ENCODE data around the gene TTLL11. TPM values are rescaled to one million over a fixed set of nuclear protein-coding genes. Genes with fewer than 3 reads are reported as not detected.

TTLL11 gene
- total RNA-seq, 1 donor = 6.2 TPM

DNA sequence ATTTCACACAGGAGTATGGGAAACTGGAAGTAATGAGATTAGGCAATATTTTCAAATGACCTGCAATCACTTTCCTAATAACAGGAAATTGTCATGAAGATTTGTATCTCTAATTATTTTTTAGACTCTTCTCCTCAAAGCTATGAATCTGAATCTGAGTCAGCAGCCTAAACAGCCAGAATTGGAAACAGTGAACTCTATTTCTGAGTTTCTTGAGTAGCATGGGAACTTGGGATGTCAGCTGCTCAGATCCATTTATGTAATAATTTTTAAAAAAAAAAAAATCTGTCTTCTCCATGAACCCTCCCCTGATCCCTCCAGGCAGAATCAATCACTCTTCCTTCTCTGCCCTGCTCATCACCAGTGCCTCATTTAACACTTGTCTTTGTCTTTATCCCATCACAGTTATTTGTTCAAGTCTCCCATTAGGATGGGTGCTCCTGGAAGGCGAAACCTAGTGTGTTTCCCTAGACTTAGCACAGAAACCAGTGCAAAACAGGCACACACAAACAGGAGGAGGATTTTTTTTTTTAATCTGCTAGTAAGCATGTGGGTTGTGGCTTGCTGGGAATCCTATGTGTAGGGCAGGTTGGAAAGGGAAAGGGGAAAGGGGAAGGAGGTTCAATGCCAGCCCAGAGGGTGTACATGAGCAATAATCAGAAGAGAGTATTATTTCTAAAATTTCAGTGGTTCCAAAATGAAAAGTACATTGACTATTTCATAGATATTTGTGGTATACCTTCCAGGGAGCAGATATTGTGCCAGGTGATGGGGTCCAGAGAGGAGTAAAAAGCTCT is 186.8 kb downstream of the TTLL11 start:
- Histone ChIP-seq H3K79me2 (ENCODE audit: insufficient read depth, low read length) (no peaks in the 10 kb centered on the region), H3K9me3 (ENCODE audit: low read depth, low read length) (no peaks in the 10 kb centered on the region), H3K36me3 (ENCODE audit: insufficient read depth, low read length) (no peaks in the 10 kb centered on the region), H4K20me1 (ENCODE audit: insufficient read depth, low read length) (no peaks in the 10 kb centered on the region), H3K4me3 (ENCODE audit: insufficient read depth, low read length) (no peak overlapping the region), H3K4me2 (ENCODE audit: insufficient read depth, low read length) (no peak overlapping the region), H3K27me3 (ENCODE audit: insufficient read depth, low read length) (no peaks in the 10 kb centered on the region), H3K4me1 (ENCODE audit: insufficient read depth, low read length) (peaks cover 29% of the 10 kb centered on the region), H2AFZ (ENCODE audit: low read length) (peak overlapping the region; percentile 7), H3K27ac (ENCODE audit: low read depth, low read length) (peak overlapping the region; percentile 57)
- DNase-seq (ENCODE audit: insufficient read length, low spot score, missing footprints) = no peak
- TF ChIP-seq, protein P1, sequence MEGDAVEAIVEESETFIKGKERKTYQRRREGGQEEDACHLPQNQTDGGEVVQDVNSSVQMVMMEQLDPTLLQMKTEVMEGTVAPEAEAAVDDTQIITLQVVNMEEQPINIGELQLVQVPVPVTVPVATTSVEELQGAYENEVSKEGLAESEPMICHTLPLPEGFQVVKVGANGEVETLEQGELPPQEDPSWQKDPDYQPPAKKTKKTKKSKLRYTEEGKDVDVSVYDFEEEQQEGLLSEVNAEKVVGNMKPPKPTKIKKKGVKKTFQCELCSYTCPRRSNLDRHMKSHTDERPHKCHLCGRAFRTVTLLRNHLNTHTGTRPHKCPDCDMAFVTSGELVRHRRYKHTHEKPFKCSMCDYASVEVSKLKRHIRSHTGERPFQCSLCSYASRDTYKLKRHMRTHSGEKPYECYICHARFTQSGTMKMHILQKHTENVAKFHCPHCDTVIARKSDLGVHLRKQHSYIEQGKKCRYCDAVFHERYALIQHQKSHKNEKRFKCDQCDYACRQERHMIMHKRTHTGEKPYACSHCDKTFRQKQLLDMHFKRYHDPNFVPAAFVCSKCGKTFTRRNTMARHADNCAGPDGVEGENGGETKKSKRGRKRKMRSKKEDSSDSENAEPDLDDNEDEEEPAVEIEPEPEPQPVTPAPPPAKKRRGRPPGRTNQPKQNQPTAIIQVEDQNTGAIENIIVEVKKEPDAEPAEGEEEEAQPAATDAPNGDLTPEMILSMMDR (IDR thresholded peaks at IDR 0.05; ENCODE audit: extremely low read depth, low read depth, low read length) = no peak

DNA sequence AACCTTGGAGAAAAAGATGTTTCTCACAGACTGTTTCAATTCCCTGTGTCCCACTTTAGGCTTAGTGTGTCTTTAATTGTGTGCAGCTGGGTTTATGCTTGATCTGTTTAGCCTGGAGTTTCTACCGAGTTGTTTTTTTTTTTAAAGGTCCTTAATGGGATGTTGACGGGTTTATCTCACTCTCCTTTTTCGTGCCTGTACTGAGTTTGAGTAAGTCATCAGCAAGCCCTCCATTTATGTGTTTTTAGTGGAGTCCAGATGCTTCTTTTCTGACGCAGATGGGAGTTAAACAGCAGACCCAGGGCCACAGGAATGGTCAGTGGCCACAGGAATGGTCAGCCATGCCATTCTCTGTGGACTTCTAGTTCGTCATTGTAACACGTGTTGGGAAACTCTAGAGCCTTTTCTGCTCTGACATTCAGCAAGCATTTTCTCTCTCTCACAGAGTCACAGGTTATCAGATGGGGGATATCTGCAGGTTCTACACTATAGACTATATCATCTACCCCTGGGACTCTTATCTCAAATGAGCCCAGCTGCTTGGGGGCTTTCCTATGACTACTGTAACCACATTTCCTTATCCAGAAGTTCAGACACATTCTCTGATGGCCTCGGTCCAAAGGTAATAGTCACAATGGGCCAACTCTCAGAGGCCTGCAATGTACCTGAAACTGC is 190.5 kb downstream of the TTLL11 start:
- Histone ChIP-seq H3K4me2 (ENCODE audit: insufficient read depth, low read length) (peak overlapping the region; percentile 48), H2AFZ (ENCODE audit: low read length) (no peak overlapping the region), H3K4me1 (ENCODE audit: insufficient read depth, low read length) (peaks cover 36% of the 10 kb centered on the region), H3K4me3 (ENCODE audit: insufficient read depth, low read length) (no peak overlapping the region), H3K27me3 (ENCODE audit: insufficient read depth, low read length) (no peaks in the 10 kb centered on the region), H3K9me3 (ENCODE audit: low read depth, low read length) (no peaks in the 10 kb centered on the region), H3K36me3 (ENCODE audit: insufficient read depth, low read length) (no peaks in the 10 kb centered on the region), H3K27ac (ENCODE audit: low read depth, low read length) (peak overlapping the region; percentile 94), H4K20me1 (ENCODE audit: insufficient read depth, low read length) (no peaks in the 10 kb centered on the region), H3K79me2 (ENCODE audit: insufficient read depth, low read length) (no peaks in the 10 kb centered on the region)
- TF ChIP-seq, protein P1 (IDR thresholded peaks at IDR 0.05; ENCODE audit: extremely low read depth, low read depth, low read length) = no peak
- DNase-seq (ENCODE audit: insufficient read length, low spot score, missing footprints) = peak; percentile 89

DNA sequence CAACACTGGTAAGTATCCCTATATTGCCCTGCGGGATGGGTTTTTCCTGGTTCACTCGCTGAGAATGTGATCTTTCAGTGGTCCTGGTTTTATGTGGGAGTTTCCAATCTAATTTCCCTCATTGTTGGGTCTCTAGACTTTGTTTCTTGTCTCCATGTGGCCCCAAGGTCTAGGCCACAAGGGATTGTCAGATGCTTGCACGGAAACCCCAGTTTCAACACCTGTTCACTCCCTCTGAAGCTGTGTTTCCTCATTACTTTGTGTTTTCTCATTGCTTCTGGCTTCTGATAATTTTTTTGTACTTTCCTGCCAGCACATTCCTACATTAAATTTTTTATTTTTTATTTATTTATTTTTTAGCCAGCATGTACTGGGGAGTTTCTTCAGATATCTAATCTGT is 191.5 kb downstream of the TTLL11 start:
- Histone ChIP-seq H3K4me3 (ENCODE audit: insufficient read depth, low read length) (no peak overlapping the region), H3K9me3 (ENCODE audit: low read depth, low read length) (no peaks in the 10 kb centered on the region), H4K20me1 (ENCODE audit: insufficient read depth, low read length) (no peaks in the 10 kb centered on the region), H3K79me2 (ENCODE audit: insufficient read depth, low read length) (no peaks in the 10 kb centered on the region), H3K27me3 (ENCODE audit: insufficient read depth, low read length) (no peaks in the 10 kb centered on the region), H2AFZ (ENCODE audit: low read length) (no peak overlapping the region), H3K4me2 (ENCODE audit: insufficient read depth, low read length) (peak overlapping the region; percentile 46), H3K27ac (ENCODE audit: low read depth, low read length) (peak overlapping the region; percentile 94), H3K4me1 (ENCODE audit: insufficient read depth, low read length) (peaks cover 36% of the 10 kb centered on the region), H3K36me3 (ENCODE audit: insufficient read depth, low read length) (no peaks in the 10 kb centered on the region)
- DNase-seq (ENCODE audit: insufficient read length, low spot score, missing footprints) = no peak
- TF ChIP-seq, protein P1 (IDR thresholded peaks at IDR 0.05; ENCODE audit: extremely low read depth, low read depth, low read length) = no peak

DNA sequence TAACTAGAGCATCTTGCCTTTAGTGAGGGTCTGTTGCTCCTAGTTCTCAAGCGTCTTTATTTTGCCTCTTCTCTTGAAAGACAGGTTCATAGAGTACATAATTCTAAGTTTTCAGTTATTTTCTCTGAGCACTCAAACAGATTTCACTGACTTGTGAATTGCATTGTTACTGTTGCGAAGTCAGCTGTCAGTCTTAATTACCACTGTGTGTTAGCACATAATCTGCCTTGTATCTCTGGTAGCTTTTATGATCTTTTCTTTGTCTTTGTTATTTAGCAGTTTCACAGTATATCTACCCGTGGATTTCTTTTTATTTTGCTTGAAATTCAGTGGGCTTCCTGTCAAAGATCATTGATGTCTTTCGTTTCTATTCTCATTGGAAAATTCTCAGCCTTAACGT is 192.9 kb downstream of the TTLL11 start:
- Histone ChIP-seq H2AFZ (ENCODE audit: low read length) (no peak overlapping the region), H3K36me3 (ENCODE audit: insufficient read depth, low read length) (no peaks in the 10 kb centered on the region), H3K27me3 (ENCODE audit: insufficient read depth, low read length) (no peaks in the 10 kb centered on the region), H3K4me3 (ENCODE audit: insufficient read depth, low read length) (no peak overlapping the region), H3K4me1 (ENCODE audit: insufficient read depth, low read length) (peaks cover 31% of the 10 kb centered on the region), H4K20me1 (ENCODE audit: insufficient read depth, low read length) (no peaks in the 10 kb centered on the region), H3K27ac (ENCODE audit: low read depth, low read length) (no peak overlapping the region), H3K9me3 (ENCODE audit: low read depth, low read length) (no peaks in the 10 kb centered on the region), H3K4me2 (ENCODE audit: insufficient read depth, low read length) (no peak overlapping the region), H3K79me2 (ENCODE audit: insufficient read depth, low read length) (no peaks in the 10 kb centered on the region)
- DNase-seq (ENCODE audit: insufficient read length, low spot score, missing footprints) = no peak
- TF ChIP-seq, protein P1 (IDR thresholded peaks at IDR 0.05; ENCODE audit: extremely low read depth, low read depth, low read length) = no peak
